Mammary epithelial cell (primary cell): ENCODE data around the gene PCDHGA2.

Experiments
- CTCF ChIP-seq, 2 donors: IDR thresholded peaks in 1 of 2; conservative IDR thresholded peaks in 1 of 2; 2 replicates each; pipeline ENCODE4 v1.5.1; 2011 to 2012; ENCODE audit warnings: inconsistent platforms in 2 of 2, low read length in 2 of 2, mild to moderate bottlenecking in 2 of 2, control low read depth in 1 of 2, low read depth in 1 of 2; ENCODE audit not compliant: insufficient read depth in 1 of 2; ENCODE audit errors: extremely low read depth in 1 of 2
- EZH2 ChIP-seq: IDR thresholded peaks from 2 replicates; pipeline ENCODE4 v1.6.1; 2012; ENCODE audit warnings: low read length, inconsistent platforms, borderline replicate concordance

GRCh38 chr5:141298376-141298775 is 40.2 kb upstream of the PCDHGA2 start:
- no peak for TF ChIP-seq CTCF (conservative IDR thresholded peaks at IDR 0.05 in 1 of 2, IDR thresholded peaks at IDR 0.05 in 1 of 2; ENCODE audit: extremely low read depth in 1 of 2, insufficient read depth in 1 of 2, low read depth in 1 of 2, low read length in 2 of 2)
- no peak for TF ChIP-seq EZH2
